ENCODE data around the gene METTL8.
"Not testable (repeated sequence)": the region's sequence is repeated elsewhere in the genome, so short reads cannot be mapped to it uniquely, and the experiment has no call there.

Gene METTL8

DNA sequence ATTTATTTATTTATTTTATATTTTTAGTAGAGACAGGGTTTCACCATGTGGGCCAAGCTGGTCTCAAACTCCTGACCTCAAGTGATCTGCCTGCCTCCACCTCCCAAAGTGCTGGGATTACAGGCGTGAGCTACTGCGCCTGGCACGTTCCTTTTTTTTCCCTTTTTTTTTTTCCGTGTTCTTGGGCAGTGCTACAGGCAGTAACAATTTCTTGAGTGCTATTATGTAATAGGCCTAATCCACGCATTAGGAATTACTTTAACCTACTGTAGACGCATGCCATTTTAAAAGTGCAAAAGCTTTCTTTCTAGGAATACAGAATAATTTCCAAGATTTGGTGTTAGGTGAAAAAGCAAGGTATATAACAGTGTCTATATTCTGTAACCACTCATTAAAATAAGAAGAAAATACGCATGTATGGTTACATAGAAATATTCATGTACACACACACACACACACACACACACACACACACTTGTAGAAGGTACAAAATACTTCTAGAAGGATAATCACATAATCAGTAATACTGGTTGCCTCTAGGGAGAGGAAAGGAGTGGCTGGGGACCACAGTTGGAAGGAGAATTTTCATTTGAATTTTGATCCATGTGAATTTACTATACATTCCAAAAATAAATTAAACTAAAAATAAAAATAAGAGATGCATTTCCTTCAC lies 92.3 kb downstream of the METTL8 start:
- FAIRE-seq = no peak

DNA sequence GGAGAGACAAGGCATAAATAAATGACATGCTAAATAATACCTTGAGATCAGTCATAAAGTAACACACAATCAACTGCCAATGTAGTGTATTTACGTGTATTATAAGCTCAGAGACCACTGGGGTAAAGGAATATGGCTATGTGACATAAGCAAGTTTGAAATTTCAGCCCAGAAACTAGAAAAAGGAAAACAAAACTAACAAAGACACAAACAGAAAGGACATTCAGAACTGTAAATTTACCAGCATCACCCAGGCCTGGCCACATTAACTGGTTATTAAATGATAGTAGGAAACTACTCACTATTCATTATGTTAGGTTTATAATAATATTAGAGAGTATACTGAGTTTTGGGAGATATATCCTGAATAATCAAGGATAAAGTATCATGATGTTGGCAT lies 98.8 kb downstream of the METTL8 start:
- no peak for FAIRE-seq

DNA sequence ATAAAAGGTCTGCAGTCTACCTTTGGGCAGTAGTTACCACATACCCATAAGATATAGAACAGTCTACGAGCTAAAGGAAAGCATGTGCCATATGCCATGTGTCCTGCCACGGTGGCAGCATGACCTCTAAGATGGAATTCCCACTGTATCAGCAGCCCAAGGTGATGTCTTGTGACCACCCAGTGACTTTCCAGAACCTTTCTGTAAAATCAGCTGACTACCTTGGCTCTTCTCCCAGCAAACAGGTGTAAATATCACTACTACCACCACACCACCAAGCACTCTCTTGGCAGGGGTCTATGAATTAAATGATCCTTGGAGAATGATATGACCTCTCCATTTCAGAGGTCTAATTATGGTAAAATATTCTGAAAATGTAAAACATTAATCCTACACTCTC lies 99.6 kb downstream of the METTL8 start:
- FAIRE-seq = no peak

DNA sequence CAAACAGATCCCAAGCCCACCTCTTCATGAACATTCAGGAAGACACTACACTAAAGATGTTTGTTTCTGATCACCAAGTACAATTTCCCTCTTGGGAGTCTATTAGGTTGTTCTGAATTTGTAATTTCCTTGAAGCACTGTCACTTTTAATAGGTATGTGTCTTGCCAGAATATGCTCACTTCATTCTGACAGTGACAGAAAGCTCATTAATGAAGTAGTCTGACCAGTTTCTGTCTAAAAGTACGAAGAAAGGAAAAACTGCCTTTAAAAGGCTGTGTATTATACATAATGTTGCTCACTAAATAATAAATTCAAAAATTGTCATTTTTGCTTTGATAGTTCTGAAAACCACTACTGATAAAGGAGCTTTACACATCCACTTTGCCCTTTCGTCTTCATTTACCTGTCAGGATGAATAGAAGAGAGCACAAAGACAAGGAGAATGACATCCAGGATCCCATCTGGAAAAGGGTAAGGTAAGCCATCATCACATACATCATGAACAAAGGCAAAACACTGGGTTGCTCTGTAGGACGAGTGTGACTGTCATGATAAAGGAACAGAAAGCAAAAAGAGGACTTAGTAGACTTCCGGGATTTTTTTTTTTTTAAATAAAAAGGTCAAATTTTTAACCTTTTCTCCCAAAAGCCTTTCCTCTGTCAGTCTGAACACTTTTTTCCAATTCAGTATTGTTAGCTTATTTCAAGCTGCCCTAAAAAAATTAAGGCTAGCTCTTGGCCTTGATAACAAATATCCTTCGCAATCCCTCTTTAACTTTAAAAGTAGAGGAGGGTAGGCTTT lies 103.4 kb downstream of the METTL8 start:
- FAIRE-seq = no peak

DNA sequence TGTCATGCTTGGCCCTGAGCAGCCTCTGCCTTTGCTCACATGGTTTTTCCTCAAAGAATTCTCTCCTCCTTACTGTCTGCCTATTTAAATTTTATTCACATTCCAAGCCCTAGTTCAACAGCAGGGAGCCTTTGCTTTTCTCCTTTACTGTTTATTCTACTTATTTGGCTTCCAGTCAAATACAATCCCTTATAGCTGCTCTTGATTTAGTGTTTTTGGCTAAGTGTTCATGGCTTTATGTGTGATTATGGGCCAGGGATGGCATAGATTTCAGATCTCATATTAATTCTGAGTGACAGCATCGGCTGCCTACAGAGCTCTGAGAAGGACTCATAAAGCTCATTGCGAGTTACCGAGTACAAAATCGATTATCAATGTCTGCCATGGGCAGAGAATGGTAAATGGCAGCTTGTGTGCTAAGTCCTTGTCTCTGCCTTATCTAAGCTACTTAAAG lies 106.7 kb downstream of the METTL8 start:
- FAIRE-seq = no peak

DNA sequence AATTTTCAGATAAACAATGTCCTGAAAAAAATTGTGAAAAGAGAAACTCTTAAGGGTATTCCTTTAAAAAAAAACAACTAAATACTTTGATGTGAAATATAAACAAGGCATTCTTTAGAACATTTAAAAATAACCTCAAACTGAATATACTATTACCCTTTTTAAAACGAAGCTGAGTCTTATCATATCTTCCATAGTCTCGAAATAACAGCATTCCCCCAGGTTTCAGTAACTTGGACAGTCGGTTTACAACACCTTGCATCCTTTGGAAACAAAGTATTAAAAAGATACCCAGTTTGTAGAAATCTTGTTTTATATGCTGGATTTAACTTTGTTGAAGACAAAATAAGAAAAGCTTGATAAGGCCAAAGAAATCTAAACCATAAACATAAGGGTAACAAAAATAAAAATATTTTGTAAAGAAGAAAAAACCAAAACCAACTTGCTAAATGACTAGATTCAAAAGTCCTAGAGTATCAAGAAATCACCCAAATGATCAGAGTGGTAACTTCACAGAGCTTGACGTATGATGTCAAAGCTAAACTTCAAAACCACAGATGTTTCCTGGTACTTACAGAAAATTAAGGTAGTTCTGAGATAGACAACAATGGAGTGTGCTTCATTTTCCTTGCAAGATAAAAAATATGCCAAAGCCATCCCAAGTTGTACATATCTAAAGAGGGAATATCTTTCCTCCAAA lies 107.8 kb downstream of the METTL8 start:
- no peak for FAIRE-seq

DNA sequence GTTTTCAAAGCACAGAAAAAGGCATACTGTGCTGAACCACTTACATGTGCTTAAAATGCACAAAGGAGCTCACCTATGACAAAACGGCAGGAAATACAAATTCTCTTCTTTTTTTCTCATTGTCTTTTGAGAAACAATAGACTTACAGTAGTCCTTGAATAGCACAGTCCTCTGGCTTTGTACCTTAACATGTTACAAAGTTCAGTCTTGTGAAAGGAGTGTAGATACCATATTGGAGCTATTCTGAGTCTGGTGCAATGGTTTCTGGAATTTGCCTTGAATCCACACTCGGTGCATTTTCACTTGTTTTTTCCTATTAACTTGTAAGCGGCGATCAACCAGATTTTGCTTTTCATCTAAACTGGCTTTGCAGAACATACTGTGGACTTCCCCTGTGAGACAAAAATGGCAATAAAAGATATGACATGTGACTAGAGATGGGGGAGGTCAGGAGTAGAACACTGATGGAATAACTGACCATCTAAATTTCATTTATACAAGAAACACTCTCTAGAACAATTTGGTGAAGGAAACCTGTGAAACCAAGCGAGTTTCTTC lies 109.7 kb downstream of the METTL8 start:
- FAIRE-seq = no peak

DNA sequence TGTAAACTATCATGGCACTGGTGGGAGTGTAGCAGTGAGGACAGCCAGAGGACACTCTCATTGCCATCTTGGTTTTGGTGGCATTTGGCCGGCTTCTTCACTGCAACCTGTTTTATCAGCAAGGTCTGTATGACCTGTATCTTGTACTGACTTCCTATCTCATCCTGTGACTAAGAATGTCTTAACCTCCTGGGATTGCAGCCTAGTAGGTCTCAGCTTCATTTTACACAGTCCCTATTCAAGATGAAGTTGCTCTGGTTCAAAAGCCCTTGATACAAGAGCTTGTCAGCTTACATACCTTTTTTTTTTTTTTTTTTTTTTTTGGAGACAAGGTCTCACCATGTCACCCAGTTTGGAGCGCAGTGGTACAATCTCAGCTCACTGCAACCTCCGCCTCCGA lies 110.9 kb downstream of the METTL8 start:
- FAIRE-seq = no peak

DNA sequence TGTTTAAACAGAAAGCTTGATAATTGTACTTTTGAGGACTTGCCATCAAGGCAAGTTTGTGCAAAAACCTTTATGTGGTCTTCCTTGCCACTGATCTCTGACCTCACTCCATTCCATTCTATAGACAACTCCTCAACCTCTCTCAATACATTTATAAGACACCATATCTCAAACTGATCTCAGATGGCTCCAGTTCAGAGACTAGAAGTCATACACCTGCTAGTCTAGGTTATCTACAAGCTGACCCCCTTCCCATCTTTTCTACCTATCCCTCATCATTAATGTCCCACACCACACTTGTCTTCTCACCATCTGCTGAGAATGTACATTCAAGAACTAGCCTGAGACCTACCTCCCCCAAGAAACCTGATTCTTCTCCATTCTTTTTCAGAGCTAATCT lies 113.1 kb downstream of the METTL8 start:
- FAIRE-seq = no peak

DNA sequence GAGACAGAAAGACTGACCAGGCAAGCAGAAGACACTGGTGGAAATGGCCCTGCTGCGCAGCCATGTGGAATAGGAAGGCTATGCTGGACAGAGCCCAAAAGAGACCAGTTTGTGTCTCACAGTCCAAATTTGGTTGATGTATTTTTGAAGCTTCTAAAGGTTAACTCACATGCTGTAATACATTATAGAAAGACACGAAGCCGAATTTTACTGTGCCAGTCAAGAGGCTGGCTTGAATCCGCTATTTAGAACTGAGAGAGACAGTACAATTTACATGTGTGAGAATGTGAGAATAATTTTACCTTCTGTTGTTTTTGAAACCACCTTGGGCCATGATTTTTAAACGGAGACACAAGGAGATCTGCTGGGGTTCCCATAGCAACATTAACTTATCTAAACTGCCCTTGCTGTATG lies 113.6 kb downstream of the METTL8 start:
- FAIRE-seq = no peak

DNA sequence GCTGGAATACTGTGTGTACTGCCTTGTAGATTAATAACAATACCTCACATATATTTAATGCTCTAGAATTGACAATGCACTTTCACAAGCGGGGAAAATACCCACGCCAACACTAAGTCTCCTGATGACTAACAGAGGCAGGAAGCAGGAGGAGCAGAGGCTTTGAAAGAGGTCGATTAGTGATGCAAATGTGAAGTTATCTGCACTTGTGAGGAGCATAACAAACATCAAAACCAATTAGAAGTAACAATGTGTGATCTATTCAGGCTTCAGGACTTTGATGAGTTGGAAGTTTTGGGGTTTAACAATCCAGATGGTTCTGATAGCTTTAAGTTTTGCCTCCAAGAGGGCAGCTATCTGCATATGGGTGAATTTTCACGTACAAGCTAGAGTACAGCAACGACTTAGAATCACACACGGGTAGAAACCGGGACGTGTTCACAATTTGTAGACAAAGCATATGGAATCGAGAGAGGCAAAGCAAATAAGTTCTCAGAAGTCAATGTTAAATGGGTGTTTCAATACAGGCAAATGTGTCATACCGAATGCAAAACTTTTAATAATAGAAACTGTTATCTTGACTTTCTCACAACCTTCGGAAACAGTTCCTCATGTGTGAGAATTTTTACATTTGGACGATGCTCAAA lies 114.5 kb downstream of the METTL8 start:
- no peak for FAIRE-seq

DNA sequence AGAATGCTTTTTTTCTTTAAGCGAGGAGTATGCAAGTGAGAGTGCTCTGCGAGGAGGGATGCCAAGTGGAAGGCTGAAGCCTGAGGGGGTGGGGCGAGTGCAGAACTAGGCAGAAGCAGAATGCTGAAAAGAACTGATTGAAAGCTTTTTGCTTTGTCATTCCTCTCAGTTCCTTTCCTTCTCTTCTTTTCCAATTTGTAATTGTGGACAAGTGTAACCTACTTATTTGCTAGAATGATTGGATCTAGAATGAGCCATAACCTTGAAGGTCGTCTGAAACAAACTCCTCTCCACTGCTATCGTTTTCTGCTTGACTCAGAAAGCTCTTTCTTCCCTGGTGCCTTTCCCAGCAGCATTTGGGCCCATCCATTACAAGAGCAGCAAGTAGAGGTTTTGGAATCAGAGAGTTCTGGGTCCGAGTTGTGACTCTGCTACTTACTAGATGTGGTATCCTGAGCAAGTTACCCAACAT lies 115.3 kb downstream of the METTL8 start:
- FAIRE-seq = no peak

DNA sequence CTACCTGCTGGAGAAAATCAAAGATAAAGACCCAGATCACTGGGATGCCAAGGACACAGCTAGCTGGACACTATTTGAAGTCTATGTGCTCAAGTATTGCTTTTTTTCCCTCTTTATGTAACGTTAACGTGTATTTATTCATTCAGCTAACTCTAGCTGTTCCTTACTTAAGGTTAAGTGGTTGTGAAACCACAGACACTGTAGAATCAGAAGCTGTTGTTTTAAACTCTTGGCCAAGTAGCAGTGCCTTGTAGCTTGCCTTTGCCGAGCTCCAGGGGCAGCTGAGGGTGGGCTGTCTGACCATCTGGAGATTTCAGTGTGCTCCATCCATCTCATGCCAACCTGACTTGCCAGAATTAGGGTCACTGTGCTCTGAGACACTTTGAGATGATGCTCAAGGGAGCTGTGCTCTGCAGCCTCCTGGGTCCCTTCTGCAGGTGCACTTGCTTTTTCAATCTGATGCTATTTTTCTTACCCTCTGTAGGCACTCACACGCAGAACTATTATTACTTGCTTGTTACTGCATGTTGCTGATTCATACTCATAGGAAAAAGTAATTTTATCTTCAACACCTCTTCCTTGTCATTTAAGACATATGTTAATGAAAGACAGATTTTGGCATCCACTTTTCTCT lies 116.2 kb downstream of the METTL8 start:
- no peak for FAIRE-seq

DNA sequence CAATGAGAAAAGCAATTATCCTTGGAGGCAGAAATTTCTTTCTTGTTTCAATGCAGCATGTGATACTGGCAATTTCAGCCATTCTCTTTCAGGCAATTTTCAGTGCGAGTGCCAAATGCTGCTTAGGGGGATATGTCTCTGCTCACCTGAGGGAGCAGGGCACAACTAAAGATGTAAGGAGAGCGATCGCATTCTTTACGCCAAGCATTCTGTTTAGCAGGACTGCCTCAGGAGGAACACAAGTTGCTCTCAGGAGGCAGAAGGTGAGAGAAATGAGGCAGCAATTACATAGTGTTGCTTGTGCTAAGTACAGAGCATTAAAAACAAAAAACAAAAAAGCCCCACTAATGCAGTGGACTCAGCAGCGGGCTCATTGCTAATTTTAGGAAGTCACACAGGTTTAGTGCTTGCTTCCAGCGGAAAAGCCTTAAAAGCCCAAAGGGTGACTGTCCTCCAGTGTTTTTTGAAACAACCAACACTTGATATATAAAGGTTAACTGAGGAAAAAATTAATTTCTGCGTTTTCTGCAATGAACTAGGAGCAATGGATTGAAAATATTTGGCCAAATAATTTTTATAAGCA lies 116.9 kb downstream of the METTL8 start:
- FAIRE-seq = no peak

DNA sequence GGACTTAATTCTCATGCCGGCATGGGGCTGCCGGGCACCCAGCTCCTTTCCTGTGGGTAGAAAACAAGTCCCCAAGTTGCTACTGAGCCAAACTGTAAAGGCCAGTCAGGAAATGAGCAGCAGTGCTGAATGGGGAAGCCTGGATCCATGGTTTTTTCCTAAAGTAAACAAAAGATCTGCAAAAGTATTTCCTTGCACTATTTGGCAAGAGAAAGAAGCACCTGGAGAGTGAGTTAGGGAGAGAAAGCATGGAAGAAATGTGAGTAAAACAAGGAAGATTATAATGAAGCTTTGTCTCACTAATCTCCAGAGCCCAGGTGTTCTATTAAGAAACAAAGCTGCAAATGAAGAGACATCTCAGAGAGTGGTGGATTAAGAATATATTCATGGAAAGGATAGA lies 117.6 kb downstream of the METTL8 start:
- FAIRE-seq = no peak

DNA sequence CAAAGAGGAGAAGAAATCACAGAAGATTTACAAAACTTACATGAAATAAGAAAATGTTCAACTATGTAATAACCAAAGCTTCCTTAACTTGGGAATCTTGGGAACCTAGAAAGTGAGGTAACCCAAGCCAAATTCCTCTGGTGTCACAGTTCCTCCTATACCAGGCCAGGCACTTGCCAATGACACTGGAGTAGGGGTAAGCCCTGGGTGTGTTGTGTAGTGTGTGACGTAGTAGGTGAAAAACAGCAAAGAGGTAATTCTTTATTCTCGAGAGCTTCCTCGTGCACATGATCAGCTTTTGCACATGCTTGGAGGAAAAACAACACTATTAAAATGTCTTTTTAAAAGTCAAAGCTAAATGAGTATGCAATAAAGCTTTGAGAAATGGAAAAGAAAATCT lies 118.0 kb downstream of the METTL8 start:
- FAIRE-seq = no peak

DNA sequence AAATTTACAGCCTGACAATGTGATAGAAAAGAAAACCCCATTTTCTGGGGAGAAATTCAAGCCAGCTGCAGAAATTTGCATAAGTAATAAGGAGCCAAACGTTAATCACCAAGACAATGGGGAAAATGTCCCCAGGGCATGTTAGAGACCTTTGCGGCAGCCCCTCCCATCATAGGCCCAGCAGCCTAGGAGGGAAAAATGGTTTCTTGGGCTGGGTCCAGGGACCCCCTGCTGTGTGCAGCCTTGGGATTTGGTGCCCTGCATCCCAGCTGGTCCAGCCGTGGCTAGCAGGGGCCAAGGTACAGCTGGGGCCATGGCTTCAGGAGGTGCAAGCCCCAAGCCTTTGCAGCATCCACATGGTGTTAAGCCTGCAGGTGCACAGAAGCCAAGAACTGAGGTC lies 121.6 kb downstream of the METTL8 start:
- not testable (repeated sequence) for FAIRE-seq

DNA sequence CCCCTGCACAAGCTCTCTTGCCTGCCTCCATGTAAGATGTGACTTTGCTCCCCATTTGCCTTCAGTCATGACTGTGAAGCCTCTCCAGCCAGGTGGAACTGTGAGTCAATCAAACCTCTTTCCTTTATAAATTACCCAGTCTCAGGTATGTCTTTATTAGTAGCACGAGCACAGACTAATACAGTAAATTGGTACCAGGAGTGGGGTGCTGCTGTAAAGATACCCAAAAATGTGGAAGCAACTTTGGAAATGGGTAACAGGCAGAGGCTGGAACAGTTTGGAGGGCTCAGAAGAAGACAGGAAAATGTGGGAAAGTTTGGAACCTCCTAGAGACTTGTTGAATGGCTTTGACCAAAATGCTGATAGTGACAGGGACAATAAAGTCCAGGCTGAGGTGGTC lies 122.2 kb downstream of the METTL8 start:
- FAIRE-seq = not testable (repeated sequence)

DNA sequence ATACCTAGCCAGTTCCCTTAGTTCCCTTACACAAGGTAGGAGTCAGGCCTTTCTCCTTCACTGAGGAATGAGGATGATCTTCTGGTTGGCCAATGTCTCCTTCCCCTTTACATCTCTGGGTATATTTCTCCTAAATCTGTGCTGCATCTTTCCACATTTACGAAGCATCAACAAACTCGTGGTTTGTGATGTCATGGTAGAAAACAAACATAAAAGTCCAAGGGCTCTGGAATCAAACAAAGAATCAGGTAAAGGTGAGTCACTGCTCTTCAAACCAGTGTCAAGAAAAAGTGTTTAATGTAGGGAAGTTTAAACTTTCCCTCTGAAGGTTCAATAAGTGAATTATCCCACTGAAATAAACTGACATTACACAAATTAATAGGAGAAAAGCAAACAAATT lies 122.9 kb downstream of the METTL8 start:
- no peak for FAIRE-seq

DNA sequence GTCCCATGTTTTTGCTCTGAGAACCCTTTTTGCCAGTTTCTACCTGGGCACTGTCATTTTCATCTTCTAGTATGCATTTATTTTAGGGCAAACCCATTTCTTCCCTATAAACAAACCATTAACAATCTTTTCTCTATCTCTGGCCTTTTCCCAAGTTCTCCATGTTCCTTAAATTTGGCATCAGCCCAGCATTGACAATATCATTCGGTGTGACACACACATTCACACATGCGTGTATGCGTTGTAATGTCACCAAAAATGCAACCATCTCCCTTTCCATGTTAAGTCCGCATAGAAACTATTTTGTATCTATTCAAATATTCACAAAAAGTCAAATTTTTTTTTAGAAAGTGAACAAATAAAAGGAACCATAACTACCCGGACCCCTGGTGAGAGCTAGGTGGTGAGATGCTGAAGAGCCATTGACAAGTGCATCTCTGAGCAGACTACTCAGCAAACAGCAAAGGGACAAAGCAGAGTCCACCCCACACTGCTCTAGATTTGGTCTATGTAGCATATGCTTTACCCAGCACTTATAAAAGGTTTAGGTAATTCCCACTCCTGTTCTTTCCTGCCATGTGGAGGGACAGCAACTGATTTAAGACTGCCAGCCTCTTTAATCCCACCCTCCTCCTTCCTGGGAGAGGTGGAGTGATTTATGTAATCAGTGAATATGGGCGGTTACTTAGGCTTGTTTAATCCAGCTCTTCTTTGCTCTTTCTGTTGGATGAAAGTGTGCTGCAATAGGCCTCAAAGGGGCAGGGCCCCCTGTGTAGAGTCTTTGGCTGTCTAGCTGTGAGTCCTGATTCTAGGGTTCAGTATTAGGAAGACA lies 124.1 kb downstream of the METTL8 start:
- no peak for FAIRE-seq
